ENCODE data around the gene P4HA3.

Gene P4HA3

DNA sequence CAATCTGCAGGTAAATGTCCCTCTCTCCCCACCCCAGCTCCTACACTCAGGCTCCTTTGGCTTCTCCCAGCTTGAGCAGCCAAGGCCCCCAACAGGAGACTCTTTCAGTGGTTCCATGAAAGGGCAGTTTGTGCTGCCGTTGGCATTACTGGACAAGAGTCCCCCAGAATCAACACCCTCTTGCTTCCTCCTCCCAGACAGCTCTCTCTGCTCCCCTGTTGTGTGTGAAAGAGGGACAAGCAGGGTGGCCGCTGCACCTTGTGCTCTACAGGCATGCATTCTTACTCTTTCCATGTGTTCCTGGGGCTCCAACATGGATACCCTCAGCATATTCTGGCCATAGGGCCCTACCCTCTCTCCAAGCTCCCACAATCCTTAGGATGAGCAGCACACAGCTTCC is 48.7 kb downstream of the P4HA3 start:
- no peak for DNase-seq

DNA sequence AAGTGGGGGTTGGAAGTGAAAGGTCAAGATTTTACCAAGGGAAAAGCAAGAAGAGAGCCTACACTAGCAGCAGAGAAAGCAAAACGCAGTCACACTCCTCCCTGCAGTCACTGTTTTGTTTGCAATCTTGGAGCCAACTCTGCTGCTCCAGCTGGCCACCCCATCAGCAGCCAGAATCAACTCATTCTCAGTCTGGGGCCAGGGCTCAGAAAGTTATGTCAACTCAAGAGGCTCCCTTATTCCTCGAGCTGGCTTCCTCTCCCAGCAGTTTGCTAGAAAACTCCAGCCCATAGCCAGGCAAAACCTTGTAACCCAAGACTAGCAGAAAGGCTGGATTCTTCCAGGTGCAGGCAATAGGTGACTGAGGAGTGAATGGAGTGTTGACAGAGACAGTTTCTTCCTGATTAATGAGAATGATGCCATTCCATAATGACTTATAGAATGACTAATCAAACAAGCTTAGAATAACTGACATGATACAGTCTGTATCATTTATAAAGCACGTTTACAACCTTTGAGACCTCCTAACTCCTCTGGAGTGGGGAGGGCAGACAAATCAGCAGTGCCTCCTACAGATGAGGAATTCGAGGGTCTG is 53.4 kb downstream of the P4HA3 start:
- no peak for DNase-seq

GRCh38 chr11:74256378-74257133 is 54.9 kb downstream of the P4HA3 start:
- no peak for DNase-seq

GRCh38 chr11:74255741-74256375 is 55.6 kb downstream of the P4HA3 start:
- DNase-seq, result peak; percentile 12

DNA sequence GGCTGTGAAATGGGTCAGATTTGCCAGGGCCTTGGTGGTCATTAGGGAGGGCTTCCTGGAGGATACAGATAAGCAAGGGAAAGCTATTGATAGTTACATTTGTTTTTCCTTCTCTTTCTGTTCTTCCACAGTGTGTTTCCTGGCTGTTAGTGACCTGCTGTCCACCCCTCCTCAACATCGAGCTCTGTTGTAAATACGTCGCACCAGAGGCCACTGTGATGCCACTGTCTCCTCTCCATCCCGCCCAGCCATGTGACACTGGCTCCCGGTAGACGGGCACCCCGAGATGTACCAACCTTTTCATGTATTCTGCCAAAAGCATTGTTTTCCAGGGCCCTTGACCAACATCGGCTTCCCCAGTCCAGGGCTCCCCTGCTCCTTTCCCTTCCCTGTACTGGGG is 58.1 kb downstream of the P4HA3 start:
- no peak for DNase-seq

GRCh38 chr11:74249496-74249895 is 61.9 kb downstream of the P4HA3 start:
- no peak for DNase-seq

GRCh38 chr11:74248469-74248868 is 63.0 kb downstream of the P4HA3 start:
- no peak for DNase-seq

DNA sequence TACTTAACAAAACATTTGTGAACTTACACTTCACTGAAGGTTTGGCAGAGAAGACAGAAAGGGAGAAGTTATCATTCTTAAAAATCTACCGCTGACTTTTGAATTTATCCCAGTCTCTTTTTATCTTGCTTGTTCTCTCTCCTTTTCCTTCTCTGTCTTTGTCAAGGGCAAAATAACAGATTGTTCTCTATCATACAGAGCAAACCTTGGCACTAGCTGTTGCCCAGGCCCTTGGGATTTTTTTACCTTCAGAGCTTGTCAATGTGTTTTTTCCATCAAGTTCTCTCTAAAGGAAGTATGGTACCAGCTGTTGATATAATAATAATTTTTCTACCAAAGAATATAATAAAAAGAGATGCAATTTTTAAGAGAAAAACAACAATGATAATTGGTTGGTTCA is 73.2 kb downstream of the P4HA3 start:
- no peak for DNase-seq

GRCh38 chr11:74237541-74237940 is 73.9 kb downstream of the P4HA3 start:
- DNase-seq, result no peak

GRCh38 chr11:74235121-74235520 is 76.3 kb downstream of the P4HA3 start:
- DNase-seq, result no peak

GRCh38 chr11:74233683-74234082 is 77.8 kb downstream of the P4HA3 start:
- no peak for DNase-seq

DNA sequence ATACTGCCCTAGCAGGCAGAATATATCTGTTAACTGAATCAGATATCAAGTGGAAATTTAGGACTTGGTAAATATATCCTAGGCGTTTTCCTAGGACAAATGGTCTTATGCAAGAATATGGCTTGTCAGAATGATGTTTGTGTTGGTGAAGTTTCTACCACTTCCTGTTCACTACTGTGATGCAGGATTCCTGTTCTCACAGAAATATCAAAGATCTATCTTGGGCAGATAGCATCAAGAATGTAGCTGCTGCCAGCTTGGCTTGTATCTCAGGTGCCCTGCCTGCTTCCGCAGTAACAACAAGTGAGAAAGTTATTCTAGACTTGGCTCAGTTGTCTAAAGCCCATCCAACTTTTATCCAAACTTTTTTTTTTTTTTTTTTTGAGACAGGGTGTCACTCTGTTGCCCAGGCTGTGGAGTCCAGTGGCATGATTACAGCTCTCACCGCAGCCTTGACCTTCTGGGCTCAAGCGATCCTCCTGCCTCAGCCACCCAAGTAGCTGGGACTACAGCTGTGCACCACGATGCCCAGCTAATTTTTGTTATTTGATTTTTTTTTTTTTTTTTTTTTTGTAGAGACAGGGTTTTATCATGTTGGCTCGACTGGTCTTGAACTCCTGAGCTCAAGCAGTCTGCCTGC is 79.0 kb downstream of the P4HA3 start:
- DNase-seq, result no peak

DNA sequence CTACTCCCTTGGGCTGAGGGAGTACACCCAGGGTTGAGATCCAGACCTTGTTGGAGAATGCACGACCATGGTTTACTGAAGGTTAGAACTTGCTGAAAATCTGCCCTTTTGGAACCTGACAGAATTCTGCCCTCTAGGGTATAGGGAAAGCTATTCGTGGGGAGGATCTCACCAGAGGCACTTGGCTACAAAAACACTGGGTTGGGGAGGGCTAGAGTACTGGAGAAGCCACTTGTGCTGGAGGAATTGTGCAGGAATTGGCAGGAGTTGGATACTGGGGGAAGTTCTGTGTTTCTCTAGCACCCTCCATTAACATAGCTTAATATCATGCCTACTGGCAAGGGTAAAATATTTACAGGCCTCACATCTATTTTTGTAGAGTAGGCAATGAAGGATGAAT is 84.5 kb downstream of the P4HA3 start:
- no peak for DNase-seq

DNA sequence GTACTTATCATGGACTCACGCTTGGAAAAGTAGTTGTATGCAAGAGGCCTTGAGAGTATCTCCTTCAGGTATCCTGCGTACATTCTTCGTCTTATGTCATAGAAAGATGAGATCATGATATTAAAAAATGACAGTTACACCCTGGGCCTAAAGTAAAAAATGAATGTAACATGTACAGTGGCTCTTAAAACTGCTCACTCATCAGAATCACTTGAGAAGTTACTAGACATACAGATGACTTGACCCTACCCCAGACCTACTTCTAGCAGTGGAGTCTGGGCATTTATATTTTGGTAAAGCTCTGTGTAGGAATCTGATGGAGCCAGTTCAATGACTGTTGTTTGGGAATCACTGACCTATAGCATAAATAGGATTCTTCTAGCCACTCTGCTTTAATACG is 85.9 kb downstream of the P4HA3 start:
- no peak for DNase-seq

GRCh38 chr11:74221816-74222215 is 89.6 kb downstream of the P4HA3 start:
- DNase-seq, result no peak

DNA sequence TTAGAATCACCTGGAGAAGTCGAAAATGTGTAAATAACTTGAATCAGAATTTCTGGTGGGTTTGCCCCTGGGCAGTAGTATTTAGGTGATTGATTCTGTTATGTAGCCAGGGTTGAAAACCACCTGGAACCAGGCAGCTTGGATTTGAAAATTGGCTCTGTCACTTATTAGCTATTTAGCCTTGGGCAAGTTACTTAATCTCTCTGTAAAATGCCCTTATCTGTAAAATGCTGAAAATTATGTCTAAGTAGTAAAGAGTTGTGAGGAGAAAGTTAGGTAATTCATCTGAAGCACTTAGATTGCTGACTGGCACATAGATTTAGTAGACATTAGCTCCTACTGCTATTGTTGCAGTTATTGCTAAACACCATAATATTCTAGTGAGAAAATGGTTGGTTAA is 91.1 kb downstream of the P4HA3 start:
- DNase-seq, result no peak
